Activated T-cell treated with anti-CD3 and anti-CD28 coated beads, Interleukin-2, amount 50 U/mL, for 24 hours (primary cell): ENCODE data around the gene DIRAS3.
"Not testable (repeated sequence)": the region's sequence is repeated elsewhere in the genome, so short reads cannot be mapped to it uniquely, and the experiment has no call there.

Experiments used
- DNase-seq: peaks from one replicate; pipeline ENCODE4 v3.0.0-alpha.2; 2020
- H3K27ac Mint-ChIP-seq: 2 replicates; pipeline ENCODE4 v1.8.0; 2020; ENCODE audit warnings: mild to moderate bottlenecking, mixed read lengths
- H3K27me3 Mint-ChIP-seq: 2 replicates; pipeline ENCODE4 v1.8.0; 2020; ENCODE audit warnings: mixed read lengths
- H3K36me3 Mint-ChIP-seq: 2 replicates; pipeline ENCODE4 v1.8.0; 2020; ENCODE audit warnings: low read depth, mixed read lengths
- H3K4me1 Mint-ChIP-seq: 2 replicates; pipeline ENCODE4 v1.8.0; 2020; ENCODE audit warnings: low read depth, mixed read lengths
- H3K4me3 Mint-ChIP-seq: 2 replicates; pipeline ENCODE4 v1.8.0; 2020; ENCODE audit warnings: mild to moderate bottlenecking, moderate library complexity, mixed read lengths
- H3K9me3 Mint-ChIP-seq: 2 replicates; pipeline ENCODE4 v1.8.0; 2020; ENCODE audit warnings: mixed read lengths

The DIRAS3 gene

DNA sequence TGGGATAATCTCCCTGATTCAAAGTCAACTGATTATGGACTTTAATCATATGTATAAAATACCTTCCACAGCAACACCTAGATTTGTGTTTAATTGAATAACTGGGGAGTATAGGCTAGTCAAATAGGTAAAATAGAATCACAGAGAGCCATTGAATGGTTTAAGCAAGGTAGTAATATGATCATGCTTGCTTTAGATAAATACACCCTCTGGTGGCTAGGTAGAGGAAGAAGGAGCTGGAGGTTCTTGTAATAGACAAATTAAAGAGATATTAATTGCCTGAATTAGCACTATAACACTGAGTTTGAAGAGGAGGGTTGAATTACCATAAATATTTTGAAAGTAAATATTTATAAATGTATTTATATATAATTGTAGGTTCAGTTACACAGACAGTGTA, 40.3 kb downstream of the DIRAS3 start:
- H3K4me1 Mint-ChIP-seq, result no peaks in the 10 kb centered on the region
- no peak overlapping the region for H3K4me3 Mint-ChIP-seq
- no peaks in the 10 kb centered on the region for H3K9me3 Mint-ChIP-seq
- H3K27ac Mint-ChIP-seq, result no peak overlapping the region
- DNase-seq, result no peak
- H3K36me3 Mint-ChIP-seq, result no peaks in the 10 kb centered on the region
- no peaks in the 10 kb centered on the region for H3K27me3 Mint-ChIP-seq

- H3K36me3 Mint-ChIP-seq, H3K27me3 Mint-ChIP-seq, H3K4me1 Mint-ChIP-seq, H3K27ac Mint-ChIP-seq, H3K4me3 Mint-ChIP-seq, DNase-seq: not testable (repeated sequence)
- H3K9me3 Mint-ChIP-seq, result peaks cover 14% of the 10 kb centered on the region
Measured at GRCh38 chr1:68003626-68004025, 46.8 kb downstream of the DIRAS3 start.

GRCh38 chr1:68000191-68000590, 50.2 kb downstream of the DIRAS3 start:
- DNase-seq, result no peak
- H3K36me3 Mint-ChIP-seq, result no peaks in the 10 kb centered on the region
- no peak overlapping the region for H3K27ac Mint-ChIP-seq
- H3K4me1 Mint-ChIP-seq, result no peaks in the 10 kb centered on the region
- no peaks in the 10 kb centered on the region for H3K27me3 Mint-ChIP-seq
- H3K9me3 Mint-ChIP-seq, result peaks cover 16% of the 10 kb centered on the region
- no peak overlapping the region for H3K4me3 Mint-ChIP-seq

DNA sequence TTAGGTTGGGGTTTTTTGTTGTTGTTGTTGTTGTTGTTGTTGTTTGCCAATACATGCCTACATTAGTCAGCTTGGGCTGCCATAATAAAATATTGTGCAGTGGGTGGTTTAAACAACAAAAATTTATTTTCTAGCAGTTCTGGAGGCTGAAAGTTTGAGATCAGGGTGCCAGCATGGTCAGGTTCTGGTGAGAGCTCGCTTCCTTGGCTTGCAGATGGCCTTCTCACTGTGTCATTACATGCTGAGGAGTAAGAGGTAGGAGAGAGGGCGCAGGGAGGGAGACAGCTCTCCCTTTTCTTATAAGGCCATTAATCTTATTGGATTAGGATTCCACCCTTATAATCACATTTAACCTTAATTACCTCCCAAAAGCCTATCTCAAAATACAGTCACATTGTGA, 52.7 kb downstream of the DIRAS3 start:
- no peak overlapping the region for H3K4me3 Mint-ChIP-seq

More for the DNA sequence above, 52.7 kb downstream of the DIRAS3 start:
- Mint-ChIP-seq H3K9me3 (peaks cover 24% of the 10 kb centered on the region), H3K36me3 (no peaks in the 10 kb centered on the region), H3K4me1 (no peaks in the 10 kb centered on the region), H3K27ac (no peak overlapping the region), H3K27me3 (no peaks in the 10 kb centered on the region)
- no peak for DNase-seq
